NOMO-1 (cell line): ENCODE measurements around the gene CD209.

Source experiments
- DNase-seq, 2 experiments: peaks; one replicate each; lab custom pipeline; 2025; ENCODE audit not compliant: unreplicated experiment in 2 of 2; lab: John Stamatoyannopoulos, UW

CD209 gene

DNA sequence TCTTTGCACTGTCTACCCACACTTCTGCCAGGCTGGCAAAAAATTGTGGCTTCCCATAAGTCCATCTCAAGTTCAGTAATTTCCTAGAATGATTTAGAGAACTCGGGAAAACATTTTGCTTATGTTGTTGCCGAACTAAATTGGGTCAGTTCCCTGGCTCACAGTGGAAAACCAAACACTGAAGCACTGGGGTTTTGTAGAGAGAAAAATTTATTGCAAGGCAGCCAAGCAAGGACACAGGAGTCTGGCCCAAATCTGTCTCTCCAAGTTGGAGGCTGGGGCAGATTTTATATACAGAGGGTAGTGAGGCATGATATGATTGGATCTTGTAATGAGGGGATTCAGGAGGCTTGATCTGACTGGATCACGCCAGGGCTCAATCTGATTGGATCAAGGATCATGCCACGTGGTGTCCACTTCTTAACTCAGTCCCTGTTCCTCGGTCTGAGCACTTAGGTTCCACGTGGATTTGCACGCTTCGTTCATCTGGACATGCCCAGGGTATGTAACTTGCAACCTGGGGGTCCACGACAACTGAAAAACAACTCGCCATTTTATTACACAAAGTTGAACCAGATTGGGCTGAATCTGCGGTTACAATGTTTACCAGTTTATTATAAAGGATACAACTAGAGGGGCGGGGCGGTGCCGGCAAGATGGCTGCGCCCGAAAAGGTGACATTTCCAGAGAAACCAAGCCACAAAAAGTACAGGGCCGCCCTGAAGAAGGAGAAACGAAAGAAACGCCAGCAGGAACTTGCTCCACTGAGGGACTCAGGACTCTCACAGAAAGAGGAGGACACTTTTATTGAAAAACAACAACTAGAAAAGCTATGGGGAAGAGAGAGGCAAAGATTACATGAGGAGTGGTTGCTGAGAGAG, 7.3 kb downstream of the CD209 start:
- DNase-seq = peak; percentile 25 to 64

- no peak for DNase-seq
Observed at GRCh38 chr19:7739211-7739755, 8.1 kb downstream of the CD209 start.

DNA sequence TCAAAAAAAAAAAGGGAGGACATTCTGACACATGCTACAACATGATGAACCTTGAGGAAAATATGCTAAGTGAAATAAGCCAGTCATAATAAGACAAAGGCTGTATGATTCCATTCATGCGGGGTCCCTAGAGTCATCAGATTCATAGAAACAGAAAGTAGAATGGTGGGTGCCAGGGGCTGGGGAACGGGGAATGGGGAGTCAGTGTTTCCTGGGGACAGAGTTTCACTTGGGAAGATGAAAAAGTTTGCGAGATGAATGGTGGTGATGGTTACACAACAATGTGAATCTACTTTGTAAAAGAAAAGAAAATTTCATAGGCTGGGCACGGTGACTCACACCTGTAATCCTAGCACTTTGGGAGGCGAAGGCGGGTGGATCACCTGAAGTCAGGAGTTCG, 9.3 kb downstream of the CD209 start:
- DNase-seq = no peak

DNA sequence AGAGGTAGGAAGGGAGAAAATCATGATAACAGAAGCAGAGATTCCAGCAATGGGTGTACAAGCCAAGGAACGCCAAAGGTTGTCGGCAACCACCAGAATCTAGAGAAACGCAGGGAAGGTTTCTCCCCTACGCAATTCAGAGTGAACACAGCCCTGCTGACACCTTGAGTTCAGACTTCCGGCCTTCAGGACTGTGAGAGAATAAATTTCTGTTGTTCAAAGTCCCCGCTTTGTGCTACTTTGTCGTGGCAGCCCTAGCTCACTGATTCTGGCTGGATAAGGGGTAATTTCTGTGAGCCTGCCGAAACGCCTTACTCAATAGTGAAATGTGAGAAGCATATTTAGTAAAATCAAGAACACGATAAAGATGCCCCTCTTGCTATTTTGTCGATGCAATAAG, 10.1 kb downstream of the CD209 start:
- no peak for DNase-seq

DNA sequence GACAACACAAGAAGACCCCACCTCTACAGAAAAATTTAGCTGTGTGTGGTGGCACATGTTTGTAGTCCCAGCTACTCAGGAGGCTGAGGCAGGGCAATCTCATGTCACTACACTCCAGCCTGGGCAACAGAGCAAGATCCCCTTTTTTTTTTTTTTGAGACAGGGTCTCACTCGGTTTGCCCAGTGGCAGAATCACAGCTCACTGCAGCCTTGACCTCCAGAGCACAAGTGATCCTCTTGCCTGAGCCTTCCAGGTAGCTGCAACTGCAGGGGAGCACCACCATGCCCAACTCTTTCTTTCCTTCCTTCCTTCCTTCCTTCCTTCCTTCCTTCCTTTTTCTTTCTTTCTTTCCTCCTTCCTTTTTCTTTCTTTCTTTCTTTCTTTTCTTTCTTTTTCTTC, 11.2 kb downstream of the CD209 start:
- no peak for DNase-seq

- peak; percentile 63 to 87 for DNase-seq
Observed at GRCh38 chr19:7734220-7735203, 12.8 kb downstream of the CD209 start.

- no peak for DNase-seq
Observed at GRCh38 chr19:7733376-7733775, 14.0 kb downstream of the CD209 start.

GRCh38 chr19:7732045-7732444, 15.3 kb downstream of the CD209 start, which contains the start of gene CLEC4G:
Gene CLEC4G, minus strand, starts transcription at chr19:7732110. Its CDS starts 8 bp downstream, at chr19:7732102.
- DNase-seq = no peak

GRCh38 chr19:7731615-7732014, 15.7 kb downstream of the CD209 start:
- DNase-seq = no peak

GRCh38 chr19:7731218-7731595, 16.1 kb downstream of the CD209 start:
- no peak for DNase-seq

GRCh38 chr19:7730286-7731217, 16.8 kb downstream of the CD209 start:
- no peak for DNase-seq

DNA sequence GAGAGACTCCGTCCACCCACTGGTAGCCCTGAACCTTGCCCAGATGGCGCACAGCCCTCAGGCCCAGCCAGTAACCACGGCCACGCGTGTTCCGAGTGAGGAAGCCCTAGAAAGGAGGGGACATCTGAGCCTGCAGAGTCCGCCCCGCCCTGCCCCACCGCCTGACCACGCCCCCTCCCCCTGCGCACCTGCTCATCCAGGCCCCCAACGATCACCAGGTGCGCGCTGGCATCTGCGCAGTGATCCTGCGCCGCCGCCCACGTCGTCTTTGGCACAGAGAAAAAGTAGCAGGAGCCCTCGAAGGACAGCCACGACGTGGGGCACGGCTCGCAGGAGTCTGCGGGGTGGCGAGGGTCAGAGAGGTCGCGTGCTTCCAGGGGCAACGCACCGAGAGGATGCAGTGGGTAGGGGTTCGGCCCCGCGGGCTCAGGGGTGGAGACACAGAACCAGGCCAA, 17.5 kb downstream of the CD209 start:
- DNase-seq = no peak

DNA sequence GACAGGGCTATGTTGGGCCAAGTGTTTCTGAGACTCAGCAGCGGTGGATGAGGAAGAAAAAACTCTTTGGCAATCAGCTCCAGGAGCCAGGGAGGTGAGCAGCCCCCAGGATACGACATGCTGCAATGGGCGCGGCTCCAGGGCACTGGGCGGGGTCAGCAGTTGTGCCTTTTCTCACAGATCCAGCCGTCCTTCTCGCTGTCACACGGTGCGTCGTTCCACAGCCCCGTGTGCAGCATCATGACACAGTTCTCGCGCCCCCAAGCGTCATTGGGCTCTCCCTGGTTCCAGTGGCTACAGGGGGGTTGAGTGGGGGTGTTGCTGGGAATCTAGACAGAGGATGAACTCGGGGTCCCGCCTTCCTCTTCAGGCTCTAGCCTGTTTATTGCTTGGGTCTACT, 18.1 kb downstream of the CD209 start:
- DNase-seq = peak in 1 of 2 experiments; percentile 18

DNA sequence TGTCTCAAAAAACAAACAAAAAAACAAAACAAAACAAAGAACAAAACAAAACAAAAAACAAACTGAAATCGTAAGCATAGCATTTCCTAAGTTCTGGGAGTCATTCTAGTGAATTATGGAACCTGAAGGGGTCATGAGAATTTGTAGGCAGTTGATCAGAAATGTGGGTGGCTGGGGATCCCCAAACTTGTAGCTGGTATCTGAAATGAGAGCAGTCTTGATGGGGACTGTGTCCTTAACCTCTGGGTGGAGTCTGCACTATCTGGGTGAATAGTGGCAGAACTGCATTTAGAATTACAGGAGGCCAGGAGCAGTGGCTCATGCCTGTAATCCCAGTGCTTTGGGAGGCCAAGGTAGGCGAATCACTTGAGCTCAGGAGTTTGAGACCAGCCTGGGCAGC, 21.5 kb downstream of the CD209 start:
- no peak for DNase-seq

DNA sequence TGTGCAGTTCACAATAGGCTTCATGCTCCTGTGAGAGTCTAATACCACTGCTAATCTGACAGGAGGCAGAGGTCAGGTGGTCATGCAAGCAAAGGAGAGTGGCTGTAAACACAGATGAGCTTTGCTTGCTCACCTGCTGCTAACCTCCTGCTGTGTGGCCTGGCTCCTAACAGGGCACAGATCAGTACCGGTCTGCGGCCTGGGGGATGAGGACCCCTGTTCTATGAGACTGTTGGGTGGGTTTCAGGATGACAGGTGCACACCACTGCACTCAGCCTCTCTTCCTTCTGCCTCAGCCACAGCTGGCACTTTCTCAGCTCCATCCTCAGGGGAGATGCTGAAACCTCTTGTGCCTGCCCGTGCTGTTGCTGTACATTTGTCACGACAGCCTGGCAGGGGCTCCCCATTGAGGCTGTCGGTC, 25.1 kb downstream of the CD209 start:
- no peak for DNase-seq

- DNase-seq = no peak
Observed at GRCh38 chr19:7720351-7720750, 27.0 kb downstream of the CD209 start.

- no peak for DNase-seq
Observed at GRCh38 chr19:7718668-7719067, 28.7 kb downstream of the CD209 start.

DNA sequence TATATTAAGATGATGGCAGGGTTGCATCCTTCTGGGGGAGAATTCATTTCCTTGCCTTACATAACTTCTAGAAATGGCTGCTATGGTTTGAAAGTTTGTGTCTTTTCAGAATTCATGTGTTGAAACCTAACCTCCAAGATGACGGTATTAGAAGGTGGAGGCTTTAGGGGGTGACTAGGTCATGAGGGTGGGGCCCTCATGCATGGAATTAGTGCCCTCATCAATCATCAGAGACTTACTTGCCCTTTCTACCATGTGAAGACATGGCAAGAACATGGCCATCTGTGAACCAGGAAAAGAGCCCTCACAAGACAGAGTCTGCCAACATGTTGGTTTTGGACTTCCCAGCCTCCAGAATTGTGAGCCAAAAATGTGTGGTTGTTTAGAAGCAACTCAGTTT, 30.6 kb downstream of the CD209 start:
- no peak for DNase-seq

- no peak for DNase-seq
Observed at GRCh38 chr19:7715671-7716070, 31.7 kb downstream of the CD209 start.

- DNase-seq = no peak
Observed at GRCh38 chr19:7710616-7711015, 36.7 kb downstream of the CD209 start.
